Esophagus muscularis mucosa (tissue), 4 donors: ENCODE data around the gene ARHGEF7. TPM values are rescaled to one million over a fixed set of nuclear protein-coding genes. Genes with fewer than 3 reads are reported as not detected.

Experiments used
- DNase-seq: peaks from one replicate; pipeline ENCODE4 v3.0.0-alpha.2; 2017; ENCODE audit errors: extremely low spot score
- H3K27ac ChIP-seq, 4 donors: fragments of 200-600 bp; sonication (generic); replicated peaks in 1 of 4; 1 replicate in 3 of 4; 2 replicates in 1 of 4; pipeline ENCODE4 v1.5.1; 2016 to 2019; ENCODE audit warnings: mild to moderate bottlenecking in 1 of 4
- H3K27me3 ChIP-seq, 4 donors: fragments of 200-600 bp; sonication (generic); one replicate each; pipeline versions ENCODE4 v1.5.1 to v1.6.0; 2016 to 2019
- H3K36me3 ChIP-seq, 4 donors: fragments of 200-600 bp; sonication (generic); one replicate each; pipeline ENCODE4 v1.5.1; 2016 to 2019
- H3K4me1 ChIP-seq, 4 donors: fragments of 200-600 bp; sonication (generic); one replicate each; pipeline ENCODE4 v1.5.1; 2016 to 2019
- H3K4me3 ChIP-seq, 4 donors: fragments of 200-600 bp; sonication (generic); 1 replicate in 2 of 4; 2 replicates in 2 of 4; pipeline ENCODE4 v1.5.1; 2016 to 2019; ENCODE audit warnings: mild to moderate bottlenecking in 4 of 4, moderate library complexity in 1 of 4
- H3K9me3 ChIP-seq, 4 donors: fragments of 200-600 bp; sonication (generic); 1 replicate in 3 of 4; 2 replicates in 1 of 4; pipeline ENCODE4 v1.5.1; 2016 to 2019
- EP300 ChIP-seq: sonication (generic); formaldehyde crosslinking; IDR thresholded peaks from one replicate; pipeline ENCODE4 v1.6.1; 2017; ENCODE audit warnings: antibody characterized with exemption
- POLR2A ChIP-seq: fragments of 450-650 bp; IDR thresholded peaks from one replicate; pipeline ENCODE4 v1.6.1; 2017; ENCODE audit warnings: antibody characterized with exemption, moderate library complexity, mild to moderate bottlenecking, low read depth
- POLR2AphosphoS5 ChIP-seq, 2 donors: sonication (generic); formaldehyde crosslinking; IDR thresholded peaks; one replicate each; pipeline ENCODE4 v1.6.1; 2017; ENCODE audit warnings: antibody characterized with exemption in 2 of 2
- WGBS: methylation state at CpG from one replicate; pipeline ENCODE4 v1.1.5; 2018; 5-methylcytosine and 5-hydroxymethylcytosine counted together
- intact Hi-C: fragments of 100-400 bp; cut with DNase I; formaldehyde crosslinking; loops from one replicate; pipeline ENCODE4 v1.15.1; 2023
- total RNA-seq, 4 donors: library from RNA; depleted of rRNA; stranded (reverse); fragments of >200 nt; gene quantifications; one replicate each; pipeline versions ENCODE4 v1.1.0 to v1.2.1, GENCODE V29; 2016
- TF ChIP-seq, protein P1 (sequence below), 3 experiments: fragments of 200-600 bp in 2 of 3; fragments of 450-650 bp in 1 of 3; sonication (generic) in 2 of 3; IDR thresholded peaks; one replicate each; pipeline ENCODE4 v1.5.1; 2017 to 2019; ENCODE audit warnings: antibody characterized with exemption in 3 of 3, mild to moderate bottlenecking in 2 of 3, moderate library complexity in 1 of 3

Gene ARHGEF7
- total RNA-seq, 4 donors from 2014 or later = 36.0 to 53.6 (median 45.1) TPM

DNA sequence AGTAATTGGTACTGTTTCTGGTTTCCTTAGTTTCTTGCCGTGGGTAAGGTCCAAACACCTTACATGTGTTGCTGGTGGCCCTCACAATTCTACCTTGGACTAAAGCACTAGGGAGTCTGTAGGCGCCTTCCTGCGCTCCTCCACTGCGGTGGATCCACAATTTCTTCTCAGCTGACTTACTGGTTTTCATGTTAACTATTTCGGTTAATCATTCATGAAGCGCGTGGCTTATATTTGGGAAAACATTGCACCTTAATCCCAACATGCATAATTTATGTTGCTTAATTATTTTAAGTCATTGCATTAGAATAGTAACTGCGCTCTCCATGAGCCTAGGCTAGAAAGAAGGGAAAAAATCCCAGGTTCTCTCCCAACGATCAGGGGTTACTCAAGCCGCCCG is 37.7 kb downstream of the ARHGEF7 start:
- H3K9me3 ChIP-seq = no peaks in the 10 kb centered on the region
- DNase-seq = no peak
- H3K4me3 ChIP-seq = peak overlapping the region; percentile 80 to 93 (median 88)
- H3K27ac ChIP-seq = peak overlapping the region; percentile 94 to 97 (median 96)
- WGBS = 12% methylated on average over 9 of the region's 11 CpGs
- intact Hi-C loops = loop anchor here (5.0 kb wide), 2 partner anchors 69 to 236 kb away; partner anchors contain the start of gene ANKRD10
- peaks cover 32 to 46% (median 45%) of the 10 kb centered on the region in 4 donors for H3K4me1 ChIP-seq
- TF ChIP-seq POLR2A (no peak), POLR2AphosphoS5 (IDR thresholded peaks at IDR 0.05) (no peak), EP300 (no peak)
- TF ChIP-seq, protein P1, sequence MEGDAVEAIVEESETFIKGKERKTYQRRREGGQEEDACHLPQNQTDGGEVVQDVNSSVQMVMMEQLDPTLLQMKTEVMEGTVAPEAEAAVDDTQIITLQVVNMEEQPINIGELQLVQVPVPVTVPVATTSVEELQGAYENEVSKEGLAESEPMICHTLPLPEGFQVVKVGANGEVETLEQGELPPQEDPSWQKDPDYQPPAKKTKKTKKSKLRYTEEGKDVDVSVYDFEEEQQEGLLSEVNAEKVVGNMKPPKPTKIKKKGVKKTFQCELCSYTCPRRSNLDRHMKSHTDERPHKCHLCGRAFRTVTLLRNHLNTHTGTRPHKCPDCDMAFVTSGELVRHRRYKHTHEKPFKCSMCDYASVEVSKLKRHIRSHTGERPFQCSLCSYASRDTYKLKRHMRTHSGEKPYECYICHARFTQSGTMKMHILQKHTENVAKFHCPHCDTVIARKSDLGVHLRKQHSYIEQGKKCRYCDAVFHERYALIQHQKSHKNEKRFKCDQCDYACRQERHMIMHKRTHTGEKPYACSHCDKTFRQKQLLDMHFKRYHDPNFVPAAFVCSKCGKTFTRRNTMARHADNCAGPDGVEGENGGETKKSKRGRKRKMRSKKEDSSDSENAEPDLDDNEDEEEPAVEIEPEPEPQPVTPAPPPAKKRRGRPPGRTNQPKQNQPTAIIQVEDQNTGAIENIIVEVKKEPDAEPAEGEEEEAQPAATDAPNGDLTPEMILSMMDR (IDR thresholded peaks at IDR 0.05) = no peak
- no peaks in the 10 kb centered on the region for H3K27me3 ChIP-seq
- no peaks in the 10 kb centered on the region for H3K36me3 ChIP-seq

DNA sequence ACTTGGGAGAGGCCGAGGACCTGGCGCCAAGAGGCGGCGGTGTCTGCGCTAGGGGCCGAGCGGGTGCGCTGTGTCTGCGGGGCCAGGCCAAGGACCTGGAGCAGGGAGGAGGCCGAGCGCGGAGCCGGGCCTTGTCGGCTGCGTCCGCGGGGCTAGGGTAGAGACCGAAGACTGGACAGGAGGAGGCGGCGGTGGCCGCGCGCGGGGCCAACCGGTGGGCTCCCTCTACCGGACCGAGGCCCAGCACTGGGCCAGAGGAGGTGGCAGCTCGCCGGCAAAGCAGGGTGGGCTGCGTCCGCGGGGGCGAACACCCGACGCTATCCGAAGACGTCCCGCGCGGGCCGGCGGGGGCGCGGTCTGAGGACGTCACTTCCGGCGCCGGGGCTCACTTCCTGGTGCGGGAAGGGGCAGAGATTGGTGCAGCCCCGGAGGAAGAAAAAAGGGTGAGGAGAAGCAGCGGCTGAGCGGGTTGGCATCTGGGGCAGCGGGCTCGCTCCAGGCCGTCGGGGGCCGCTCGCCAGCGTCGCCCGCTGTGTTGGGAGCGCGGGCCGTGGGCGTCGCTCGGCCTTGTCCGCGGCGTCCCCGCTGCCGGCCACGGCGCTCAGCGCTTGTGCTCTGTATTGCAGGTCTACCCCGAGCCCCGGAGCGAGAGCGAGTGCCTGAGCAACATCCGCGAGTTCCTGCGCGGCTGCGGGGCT is 38.3 kb downstream of the ARHGEF7 start:
- intact Hi-C loops = loop anchor here (5.0 kb wide), 2 partner anchors 69 to 236 kb away; partner anchors contain the start of gene ANKRD10
- Histone ChIP-seq H3K4me1 (peaks cover 35 to 52% (median 51%) of the 10 kb centered on the region in 4 donors), H3K36me3 (no peaks in the 10 kb centered on the region), H3K9me3 (no peaks in the 10 kb centered on the region), H3K27me3 (no peaks in the 10 kb centered on the region), H3K4me3 (peak overlapping the region; percentile 80 to 93 (median 88)), H3K27ac (peak overlapping the region; percentile 94 to 97 (median 96))
- WGBS = 3% methylated on average over 6 of the region's 84 CpGs
- peak; percentile 98 for DNase-seq
- no peak for TF ChIP-seq EP300
- peak; percentile 90 for TF ChIP-seq POLR2A
- TF ChIP-seq POLR2AphosphoS5 (IDR thresholded peaks at IDR 0.05) = peak; percentile 96 to 98
- TF ChIP-seq, protein P1 (IDR thresholded peaks at IDR 0.05) = peak in 2 of 3 experiments; percentile 1 to 4

DNA sequence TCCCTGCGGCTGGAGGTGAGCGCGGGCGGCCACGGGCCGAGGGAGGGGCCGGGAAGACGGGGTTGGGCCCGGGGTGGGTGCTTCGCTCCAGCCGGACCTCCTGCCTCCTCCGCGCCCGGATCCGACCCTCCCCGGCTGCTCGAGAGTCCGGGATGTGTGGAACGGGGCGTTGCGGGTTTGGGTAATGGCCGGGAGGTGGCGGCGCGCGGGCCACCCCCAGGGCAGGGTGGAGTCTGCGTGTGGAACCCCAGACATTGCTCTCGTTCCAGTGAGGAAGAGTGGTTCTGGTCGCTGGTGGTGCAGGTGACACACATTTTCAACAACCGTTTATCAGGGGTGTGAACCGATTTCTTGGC is 38.8 kb downstream of the ARHGEF7 start:
- no peaks in the 10 kb centered on the region for H3K9me3 ChIP-seq
- no peaks in the 10 kb centered on the region for H3K27me3 ChIP-seq
- TF ChIP-seq, protein P1 (IDR thresholded peaks at IDR 0.05) = peak in 1 of 3 experiments; percentile 16
- no peak for TF ChIP-seq POLR2A
- TF ChIP-seq EP300 = no peak
- no peak for TF ChIP-seq POLR2AphosphoS5 (IDR thresholded peaks at IDR 0.05)
- H3K4me3 ChIP-seq = peak overlapping the region; percentile 80 to 93 (median 88)
- peaks cover 38 to 57% (median 57%) of the 10 kb centered on the region in 4 donors for H3K4me1 ChIP-seq
- 3% methylated on average over 3 of the region's 31 CpGs for WGBS
- intact Hi-C loops = loop anchor here (5.0 kb wide), 2 partner anchors 68 to 237 kb away; partner anchors contain the start of gene ANKRD10
- no peak for DNase-seq
- H3K36me3 ChIP-seq = no peaks in the 10 kb centered on the region
- H3K27ac ChIP-seq = peak overlapping the region; percentile 94 to 97 (median 96)

DNA sequence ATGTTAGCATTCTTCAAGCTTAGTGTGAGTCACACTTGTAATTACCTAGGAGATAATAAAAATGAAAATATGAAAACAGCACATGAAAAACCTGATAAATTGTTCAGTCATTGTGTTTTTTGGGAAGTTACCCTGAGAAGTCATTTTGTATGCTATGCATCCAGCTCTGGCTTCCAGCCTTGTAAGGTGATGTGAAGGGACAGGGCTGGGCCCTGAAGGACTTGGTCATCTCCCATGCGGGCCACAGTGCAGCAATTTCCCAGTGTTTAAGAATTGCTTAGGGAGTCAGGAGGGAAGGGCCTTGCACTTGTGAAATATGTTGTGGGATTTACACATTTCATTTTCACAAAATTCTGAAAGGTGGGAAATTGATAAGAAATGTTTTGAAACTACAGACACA is 41.3 kb downstream of the ARHGEF7 start:
- no peaks in the 10 kb centered on the region for H3K27me3 ChIP-seq
- H3K36me3 ChIP-seq = peaks cover 0 to 12% (median 0%) of the 10 kb centered on the region in 4 donors
- no peak for DNase-seq
- H3K4me3 ChIP-seq = no peak overlapping the region
- TF ChIP-seq POLR2AphosphoS5 (IDR thresholded peaks at IDR 0.05) = no peak
- no peak for TF ChIP-seq EP300
- TF ChIP-seq, protein P1 (IDR thresholded peaks at IDR 0.05) = no peak
- TF ChIP-seq POLR2A = no peak
- no peaks in the 10 kb centered on the region for H3K9me3 ChIP-seq
- peaks cover 42 to 70% (median 69%) of the 10 kb centered on the region in 4 donors for H3K4me1 ChIP-seq
- WGBS = 72% methylated on average over 1 of the region's 1 CpG
- intact Hi-C loops = no loop called here
- H3K27ac ChIP-seq = peak overlapping the region in 3 of 4 donors; percentile 11 to 97 (median 54)
